ENCODE results near the gene CEP170B.

The CEP170B gene

DNA sequence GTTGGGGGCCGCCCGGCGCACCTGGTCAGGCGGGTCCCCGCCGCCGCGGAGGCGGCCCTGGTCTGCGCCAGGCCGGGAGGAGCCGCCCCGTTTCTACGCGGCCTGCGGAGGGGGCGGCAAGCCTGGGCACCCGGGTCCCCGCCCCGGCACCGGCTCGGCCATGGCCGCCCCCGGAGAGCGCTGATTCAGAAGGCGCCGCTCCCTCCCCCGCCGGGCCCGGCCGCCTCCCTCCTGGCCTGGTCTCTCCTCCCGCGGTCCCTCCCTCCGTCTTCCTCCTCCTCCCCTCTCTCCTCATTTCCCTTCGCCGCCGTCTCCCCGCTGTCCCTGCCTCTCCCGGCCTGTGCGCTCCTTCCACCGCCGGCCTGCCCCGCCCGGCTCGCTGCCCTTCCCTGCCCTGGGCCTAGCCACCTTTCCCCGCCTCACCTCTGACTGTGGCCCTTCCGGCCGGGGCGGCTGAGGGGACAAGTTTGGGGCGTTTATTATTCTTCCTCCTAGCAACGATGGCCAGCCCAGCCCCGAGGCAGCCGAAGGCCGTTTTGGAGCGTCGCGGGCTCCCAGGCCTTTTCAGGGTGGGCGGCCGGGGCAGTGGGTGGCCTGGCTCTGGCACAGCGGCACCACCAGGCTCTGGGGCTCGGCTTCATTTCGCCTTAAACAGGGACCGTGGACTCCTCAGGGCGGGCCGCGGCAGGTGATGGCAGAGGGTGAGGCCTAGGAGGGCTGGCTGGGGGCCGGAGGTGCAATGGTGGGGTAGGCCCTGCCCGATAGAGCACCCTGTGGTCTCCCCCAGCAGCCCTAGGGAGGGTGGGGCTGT lies 768 bp downstream of the CEP170B start:
- H3K27me3 ChIP-seq (ENCODE audit: control insufficient read depth, low read length): peaks cover 41% of the 10 kb centered on the region
- H4K20me1 ChIP-seq (ENCODE audit: control insufficient read depth, insufficient read depth, low read depth, low read length): no peaks in the 10 kb centered on the region
- H3K4me3 ChIP-seq (ENCODE audit: low read length): peak overlapping the region; percentile 35
- no peaks in the 10 kb centered on the region for H3K9me3 ChIP-seq (ENCODE audit: control insufficient read depth, insufficient read depth, low read length)
- peak overlapping the region; percentile 30 for H3K4me2 ChIP-seq (ENCODE audit: low read length)
- H3F3A ChIP-seq (ENCODE audit: control insufficient read depth, insufficient read depth): no peaks in the 10 kb centered on the region
- H3K4me1 ChIP-seq (ENCODE audit: control insufficient read depth, low read length): peaks cover 3% of the 10 kb centered on the region; the same call in 1 of the 2 replicates
- no peaks in the 10 kb centered on the region for H3K79me2 ChIP-seq (ENCODE audit: control insufficient read depth, low read length)
- no peak overlapping the region for H3K27ac ChIP-seq (ENCODE audit: low read depth, low read length)
- TF ChIP-seq, protein P1, sequence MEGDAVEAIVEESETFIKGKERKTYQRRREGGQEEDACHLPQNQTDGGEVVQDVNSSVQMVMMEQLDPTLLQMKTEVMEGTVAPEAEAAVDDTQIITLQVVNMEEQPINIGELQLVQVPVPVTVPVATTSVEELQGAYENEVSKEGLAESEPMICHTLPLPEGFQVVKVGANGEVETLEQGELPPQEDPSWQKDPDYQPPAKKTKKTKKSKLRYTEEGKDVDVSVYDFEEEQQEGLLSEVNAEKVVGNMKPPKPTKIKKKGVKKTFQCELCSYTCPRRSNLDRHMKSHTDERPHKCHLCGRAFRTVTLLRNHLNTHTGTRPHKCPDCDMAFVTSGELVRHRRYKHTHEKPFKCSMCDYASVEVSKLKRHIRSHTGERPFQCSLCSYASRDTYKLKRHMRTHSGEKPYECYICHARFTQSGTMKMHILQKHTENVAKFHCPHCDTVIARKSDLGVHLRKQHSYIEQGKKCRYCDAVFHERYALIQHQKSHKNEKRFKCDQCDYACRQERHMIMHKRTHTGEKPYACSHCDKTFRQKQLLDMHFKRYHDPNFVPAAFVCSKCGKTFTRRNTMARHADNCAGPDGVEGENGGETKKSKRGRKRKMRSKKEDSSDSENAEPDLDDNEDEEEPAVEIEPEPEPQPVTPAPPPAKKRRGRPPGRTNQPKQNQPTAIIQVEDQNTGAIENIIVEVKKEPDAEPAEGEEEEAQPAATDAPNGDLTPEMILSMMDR (IDR thresholded peaks at IDR 0.05; ENCODE audit: low read depth, low read length, poor library complexity, severe bottlenecking): no peak
- TF ChIP-seq EZH2phosphoT487 (IDR thresholded peaks at IDR 0.05; ENCODE audit: borderline replicate concordance, low read length): peak; percentile 59; the same call in 1 of the 2 replicates
- H3K36me3 ChIP-seq (ENCODE audit: control insufficient read depth, low read length): no peaks in the 10 kb centered on the region
- H3K9me2 ChIP-seq (replicated peaks; ENCODE audit: control insufficient read depth, low read length): no peaks in the 10 kb centered on the region

DNA sequence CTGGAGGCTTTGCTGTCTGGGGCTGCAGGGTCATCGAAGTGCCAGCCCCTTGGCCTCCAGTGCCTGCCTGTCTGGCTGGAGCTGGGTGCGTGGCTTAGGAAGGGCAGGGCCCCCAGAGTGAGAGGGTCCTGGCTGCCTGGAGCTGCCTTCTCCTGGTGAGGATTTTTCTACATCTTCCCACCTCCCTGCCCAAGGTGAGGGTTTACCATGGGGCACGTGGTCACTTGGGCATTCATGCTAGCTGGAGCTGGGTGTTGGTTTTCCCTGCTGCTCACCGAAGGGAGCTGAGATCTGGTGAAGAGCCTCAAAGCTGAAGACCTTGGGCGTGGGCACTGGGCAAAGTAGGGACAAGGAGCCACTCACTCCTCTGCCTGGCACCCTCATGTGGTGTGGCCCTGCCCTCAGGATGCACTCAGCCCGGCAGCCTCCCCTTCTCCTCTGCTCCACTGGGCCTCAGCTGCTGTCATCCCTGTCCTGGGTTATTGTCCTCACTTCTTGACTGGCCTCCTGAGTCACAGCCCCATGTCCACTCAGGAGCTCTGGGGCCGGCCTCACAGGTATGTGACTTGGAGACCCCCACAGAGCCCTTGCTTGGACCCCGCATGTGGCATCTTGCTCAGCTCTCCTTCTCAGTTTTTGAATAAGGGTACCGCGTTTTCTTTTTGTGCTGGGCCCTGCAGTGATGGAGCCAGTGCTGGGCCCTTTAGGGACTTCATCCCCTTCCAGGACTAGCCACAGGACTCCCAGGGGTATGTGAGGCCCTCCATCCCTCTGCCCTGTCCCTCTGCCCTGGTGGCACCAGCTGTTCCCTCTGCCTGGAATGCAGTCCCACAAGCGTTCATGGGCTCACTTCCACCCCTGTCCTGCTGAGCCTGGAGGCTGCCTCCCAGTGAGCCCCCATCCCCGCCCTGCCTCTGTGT lies 1.6 kb downstream of the CEP170B start:
- Histone ChIP-seq H3K27ac (ENCODE audit: low read depth, low read length) (no peak overlapping the region), H3K4me3 (ENCODE audit: low read length) (no peak overlapping the region)

GRCh38 chr14:104867371-104868059 lies 2.4 kb downstream of the CEP170B start:
- no peaks in the 10 kb centered on the region for H3F3A ChIP-seq (ENCODE audit: control insufficient read depth, insufficient read depth)
- H3K27ac ChIP-seq (ENCODE audit: low read depth, low read length): no peak overlapping the region
- no peaks in the 10 kb centered on the region for H3K9me3 ChIP-seq (ENCODE audit: control insufficient read depth, insufficient read depth, low read length)
- no peaks in the 10 kb centered on the region for H3K36me3 ChIP-seq (ENCODE audit: control insufficient read depth, low read length)
- H3K9me2 ChIP-seq (replicated peaks; ENCODE audit: control insufficient read depth, low read length): no peaks in the 10 kb centered on the region
- no peaks in the 10 kb centered on the region for H3K79me2 ChIP-seq (ENCODE audit: control insufficient read depth, low read length)
- TF ChIP-seq, protein P1 (IDR thresholded peaks at IDR 0.05; ENCODE audit: low read depth, low read length, poor library complexity, severe bottlenecking): no peak
- TF ChIP-seq EZH2phosphoT487 (IDR thresholded peaks at IDR 0.05; ENCODE audit: borderline replicate concordance, low read length): no peak
- H3K4me3 ChIP-seq (ENCODE audit: low read length): no peak overlapping the region
- H3K27me3 ChIP-seq (ENCODE audit: control insufficient read depth, low read length): peaks cover 41% of the 10 kb centered on the region
- H4K20me1 ChIP-seq (ENCODE audit: control insufficient read depth, insufficient read depth, low read depth, low read length): no peaks in the 10 kb centered on the region
- H3K4me2 ChIP-seq (ENCODE audit: low read length): no peak overlapping the region
- peaks cover 3% of the 10 kb centered on the region; the same call in 1 of the 2 replicates for H3K4me1 ChIP-seq (ENCODE audit: control insufficient read depth, low read length)

More for the DNA sequence above, 1.6 kb downstream of the CEP170B start:
- H3F3A ChIP-seq (ENCODE audit: control insufficient read depth, insufficient read depth): no peaks in the 10 kb centered on the region
- no peaks in the 10 kb centered on the region for H4K20me1 ChIP-seq (ENCODE audit: control insufficient read depth, insufficient read depth, low read depth, low read length)
- no peaks in the 10 kb centered on the region for H3K9me3 ChIP-seq (ENCODE audit: control insufficient read depth, insufficient read depth, low read length)
- no peak overlapping the region for H3K4me2 ChIP-seq (ENCODE audit: low read length)
- no peak for TF ChIP-seq EZH2phosphoT487 (IDR thresholded peaks at IDR 0.05; ENCODE audit: borderline replicate concordance, low read length)
- TF ChIP-seq, protein P1 (IDR thresholded peaks at IDR 0.05; ENCODE audit: low read depth, low read length, poor library complexity, severe bottlenecking): no peak
- H3K4me1 ChIP-seq (ENCODE audit: control insufficient read depth, low read length): peaks cover 3% of the 10 kb centered on the region; the same call in 1 of the 2 replicates
- no peaks in the 10 kb centered on the region for H3K9me2 ChIP-seq (replicated peaks; ENCODE audit: control insufficient read depth, low read length)
- peaks cover 41% of the 10 kb centered on the region for H3K27me3 ChIP-seq (ENCODE audit: control insufficient read depth, low read length)
- H3K79me2 ChIP-seq (ENCODE audit: control insufficient read depth, low read length): no peaks in the 10 kb centered on the region
- H3K36me3 ChIP-seq (ENCODE audit: control insufficient read depth, low read length): no peaks in the 10 kb centered on the region
